Measurements from ENCODE around the gene ANP32E.
"Not testable (repeated sequence)": the region's sequence is repeated elsewhere in the genome, so short reads cannot be mapped to it uniquely, and the experiment has no call there.

- not testable (repeated sequence) for TF ChIP-seq POLR2A (IDR thresholded peaks at IDR 0.05; ENCODE audit: low read depth, low read length); POLR2AphosphoS5 (IDR thresholded peaks at IDR 0.05; ENCODE audit: low read depth, low read length); TAF1 (IDR thresholded peaks at IDR 0.05; ENCODE audit: borderline replicate concordance, low read depth, low read length)
Observed at GRCh38 chr1:150237176-150237575, 1.3 kb upstream of the ANP32E start.

Data from GM12892 (cell line).